Central memory CD8-positive, alpha-beta T cell (primary cell): Measurements from ENCODE around the gene HCCS.

Experiments used
- ATAC-seq: fragments of 150-1000 bp; cut with Tn5 transposase; replicated peaks from 2 replicates; pipeline ENCODE4 v1.10.0; 2022; ENCODE audit warnings: mild to moderate bottlenecking, moderate FRiP score, moderate number of reproducible peaks; ENCODE audit not compliant: poor library complexity, severe bottlenecking; ENCODE audit errors: extremely low read depth
- DNase-seq, 2 donors: peaks; one replicate each; pipeline ENCODE4 v3.0.0; 2021; ENCODE audit warnings: low spot score in 2 of 2
- H3K27ac Mint-ChIP-seq: one replicate; pipeline ENCODE4 v1.8.0; 2022; ENCODE audit warnings: low read depth, mild to moderate bottlenecking, moderate library complexity, mixed read lengths
- H3K27me3 Mint-ChIP-seq: one replicate; pipeline ENCODE4 v1.8.0; 2022; ENCODE audit warnings: mixed read lengths
- H3K36me3 Mint-ChIP-seq: one replicate; pipeline ENCODE4 v1.8.0; 2022; ENCODE audit warnings: mild to moderate bottlenecking, moderate library complexity, mixed read lengths; ENCODE audit not compliant: insufficient read depth
- H3K4me1 Mint-ChIP-seq: one replicate; pipeline ENCODE4 v1.8.0; 2022; ENCODE audit warnings: mixed read lengths
- H3K4me3 Mint-ChIP-seq: one replicate; pipeline ENCODE4 v1.8.0; 2022; ENCODE audit warnings: mild to moderate bottlenecking, moderate library complexity, mixed read lengths
- H3K9me3 Mint-ChIP-seq: one replicate; pipeline ENCODE4 v1.8.0; 2022; ENCODE audit warnings: mixed read lengths

HCCS gene

DNA sequence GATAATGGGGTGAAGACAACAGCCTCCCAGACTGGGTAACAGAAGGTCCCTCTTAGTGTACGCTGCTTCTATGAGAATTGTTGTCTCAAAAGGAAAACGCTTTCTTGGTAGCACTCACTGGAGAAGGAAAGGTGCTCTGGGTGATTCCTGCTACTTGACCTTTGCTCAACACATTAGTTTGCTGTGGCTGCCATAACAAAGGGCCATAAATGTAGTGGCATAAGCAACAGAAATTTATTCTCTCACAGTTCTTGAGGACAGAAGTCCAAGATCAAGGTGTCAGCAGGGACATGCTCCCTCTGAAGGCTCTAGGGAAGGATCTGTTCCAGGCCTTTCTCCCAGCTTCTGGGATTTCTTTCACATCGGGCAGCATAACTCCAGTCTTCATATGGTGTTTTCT lies 19.0 kb downstream of the HCCS start:
- Mint-ChIP-seq H3K4me1 (no peaks in the 10 kb centered on the region), H3K36me3 (no peaks in the 10 kb centered on the region), H3K27me3 (no peaks in the 10 kb centered on the region), H3K9me3 (no peaks in the 10 kb centered on the region), H3K27ac (no peak overlapping the region), H3K4me3 (no peak overlapping the region)
- ATAC-seq (no peak), DNase-seq (no peak)

DNA sequence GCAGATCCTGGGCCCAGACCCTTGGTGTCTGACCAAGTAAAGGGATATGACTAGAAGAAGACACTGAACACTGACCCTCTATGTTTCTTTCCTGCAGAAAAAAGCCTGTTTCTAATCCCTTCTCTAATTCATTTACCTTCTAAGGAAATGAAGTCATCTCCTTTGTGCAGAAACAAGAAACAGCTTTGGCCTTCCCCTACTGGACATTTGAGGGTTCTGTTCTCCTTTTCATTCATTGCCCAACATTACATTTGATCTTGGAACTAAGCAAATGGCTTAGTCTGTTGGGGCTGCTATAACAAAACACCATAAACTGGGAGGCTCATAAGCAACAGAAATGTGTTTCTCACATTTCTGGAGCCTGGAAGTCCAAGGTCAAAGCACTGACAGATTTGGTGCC lies 20.0 kb downstream of the HCCS start:
- Mint-ChIP-seq H3K27ac (no peak overlapping the region), H3K4me3 (no peak overlapping the region), H3K36me3 (no peaks in the 10 kb centered on the region), H3K4me1 (no peaks in the 10 kb centered on the region), H3K27me3 (no peaks in the 10 kb centered on the region), H3K9me3 (no peaks in the 10 kb centered on the region)
- ATAC-seq, result no peak
- DNase-seq, result no peak

DNA sequence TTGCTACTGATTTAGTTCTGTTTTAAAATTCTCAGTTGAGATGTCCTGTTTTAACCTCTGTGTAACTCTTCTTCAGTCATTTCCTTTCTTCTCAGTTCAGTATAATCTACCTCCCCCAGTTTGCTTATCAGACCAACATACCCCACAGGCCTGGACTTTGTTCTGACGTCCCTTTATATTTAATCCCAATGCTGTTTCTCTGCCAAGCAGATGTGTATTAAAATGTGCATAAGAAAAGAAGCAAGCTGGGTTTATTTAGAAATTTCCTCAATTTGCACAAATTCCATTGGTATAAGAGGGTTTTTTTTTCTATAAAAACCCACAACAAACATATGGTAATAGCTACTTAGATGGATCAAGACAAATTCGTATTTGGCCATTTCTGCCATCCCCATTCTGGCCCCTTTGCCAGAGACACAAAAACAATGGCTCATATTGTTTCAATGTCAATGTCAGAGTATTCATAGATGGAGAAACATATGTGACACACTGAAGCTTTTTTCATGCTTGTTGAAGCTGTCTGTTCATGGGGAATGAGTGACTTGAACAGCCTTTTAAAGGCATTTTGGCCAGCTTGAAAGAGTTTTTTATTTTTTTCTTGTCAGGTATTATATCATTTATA lies 24.5 kb downstream of the HCCS start:
- no peak for DNase-seq

DNA sequence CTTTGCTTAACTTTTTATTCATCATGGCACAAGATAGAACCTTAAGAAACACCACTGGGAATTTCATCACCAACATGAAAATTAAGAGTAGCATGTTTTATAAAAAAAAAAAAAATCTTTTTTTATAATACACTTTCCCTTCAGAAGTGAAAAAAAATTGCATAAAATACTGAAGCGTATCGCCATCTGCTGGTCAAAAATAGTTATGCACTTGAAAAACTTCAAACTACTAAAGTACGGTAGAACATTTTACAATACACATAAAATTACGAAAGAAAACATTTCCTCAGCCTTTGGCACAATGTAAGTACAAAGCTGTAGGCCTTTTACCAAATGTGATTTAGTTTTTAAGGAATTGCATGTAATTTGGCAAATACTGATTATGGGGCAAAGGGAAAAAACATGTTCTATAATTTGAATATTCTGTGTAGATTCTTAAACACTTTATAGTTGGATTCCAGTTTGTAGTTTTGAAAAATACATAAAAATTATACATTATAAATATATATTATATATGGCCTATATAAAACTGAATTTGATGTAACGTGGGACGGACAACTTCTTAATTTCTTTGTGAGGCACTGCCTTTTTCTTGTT lies 26.5 kb downstream of the HCCS start:
- DNase-seq (no peak), ATAC-seq (no peak)
- Mint-ChIP-seq H3K9me3 (no peaks in the 10 kb centered on the region), H3K36me3 (no peaks in the 10 kb centered on the region), H3K4me1 (no peaks in the 10 kb centered on the region), H3K27ac (no peak overlapping the region), H3K27me3 (peaks cover 8% of the 10 kb centered on the region), H3K4me3 (no peak overlapping the region)

More for the DNA sequence above, 24.5 kb downstream of the HCCS start:
- peaks cover 8% of the 10 kb centered on the region for H3K27me3 Mint-ChIP-seq
- H3K4me3 Mint-ChIP-seq, result no peak overlapping the region
- H3K27ac Mint-ChIP-seq, result no peak overlapping the region
- no peak for ATAC-seq
- H3K9me3 Mint-ChIP-seq, result no peaks in the 10 kb centered on the region
- H3K4me1 Mint-ChIP-seq, result no peaks in the 10 kb centered on the region
- H3K36me3 Mint-ChIP-seq, result no peaks in the 10 kb centered on the region

DNA sequence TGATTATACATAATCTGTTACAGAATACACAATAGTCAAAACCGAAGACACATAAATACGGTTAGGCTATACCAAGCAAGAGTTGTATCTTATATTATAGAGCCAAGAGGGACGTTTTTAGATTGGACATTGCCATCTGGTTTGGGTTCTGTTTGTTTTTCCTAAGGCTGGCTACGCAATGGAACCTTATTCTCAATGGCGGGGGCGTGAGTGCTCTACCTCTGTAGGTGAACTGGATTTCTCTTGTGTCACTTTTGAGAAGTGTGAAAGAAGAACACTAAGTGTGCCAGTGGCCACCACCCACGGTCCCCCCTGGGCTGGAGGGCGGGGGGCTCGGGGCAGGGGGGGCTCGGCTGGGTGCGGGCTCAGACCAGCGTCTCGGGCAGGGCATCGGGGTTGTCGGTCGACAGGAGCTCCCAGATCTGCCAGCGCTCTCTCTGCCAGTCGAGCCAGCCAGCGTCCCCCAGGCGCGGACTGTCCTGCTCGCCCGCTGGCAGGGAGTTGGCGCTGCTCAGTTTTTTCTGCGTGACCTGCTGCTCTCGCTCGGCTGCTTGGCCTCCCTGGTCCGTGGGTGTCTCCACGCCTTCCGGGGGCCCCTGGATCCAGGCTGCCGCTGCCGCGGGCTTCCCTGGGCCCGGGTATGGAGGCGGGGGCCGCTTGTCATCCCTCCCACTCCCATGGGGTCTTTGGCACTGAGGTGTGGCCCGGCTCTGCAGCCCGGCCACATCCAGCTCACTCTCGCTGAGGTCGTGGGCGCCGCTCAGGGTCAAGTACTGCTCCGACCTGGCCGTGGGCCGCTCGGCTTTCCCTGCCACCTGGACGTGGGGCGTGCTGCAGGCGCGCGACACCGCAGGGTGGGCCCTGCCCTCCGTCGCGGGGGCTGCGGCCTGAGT lies 27.6 kb downstream of the HCCS start:
- ATAC-seq, result no peak
- no peak overlapping the region for H3K27ac Mint-ChIP-seq

GRCh38 chrX:11143931-11144678 lies 33.0 kb downstream of the HCCS start:
- no peaks in the 10 kb centered on the region for H3K27me3 Mint-ChIP-seq
- H3K4me1 Mint-ChIP-seq, result no peaks in the 10 kb centered on the region

More for the DNA sequence above, 27.6 kb downstream of the HCCS start:
- Mint-ChIP-seq H3K9me3 (no peaks in the 10 kb centered on the region), H3K4me1 (no peaks in the 10 kb centered on the region), H3K4me3 (no peak overlapping the region), H3K36me3 (no peaks in the 10 kb centered on the region), H3K27me3 (peaks cover 8% of the 10 kb centered on the region)
- DNase-seq, result no peak

GRCh38 chrX:11146411-11146810 lies 35.3 kb downstream of the HCCS start:
- DNase-seq (no peak), ATAC-seq (no peak)
- H3K36me3 Mint-ChIP-seq, result no peaks in the 10 kb centered on the region
- no peaks in the 10 kb centered on the region for H3K27me3 Mint-ChIP-seq
- H3K27ac Mint-ChIP-seq, result no peak overlapping the region
- H3K4me1 Mint-ChIP-seq, result no peaks in the 10 kb centered on the region
- no peaks in the 10 kb centered on the region for H3K9me3 Mint-ChIP-seq
- H3K4me3 Mint-ChIP-seq, result no peak overlapping the region

More at GRCh38 chrX:11143931-11144678, 33.0 kb downstream of the HCCS start:
- Mint-ChIP-seq H3K9me3 (no peaks in the 10 kb centered on the region), H3K36me3 (no peaks in the 10 kb centered on the region), H3K4me3 (peak overlapping the region; percentile 10), H3K27ac (no peak overlapping the region)
- ATAC-seq (peak; percentile 60), DNase-seq (peak; percentile 11 to 20)

DNA sequence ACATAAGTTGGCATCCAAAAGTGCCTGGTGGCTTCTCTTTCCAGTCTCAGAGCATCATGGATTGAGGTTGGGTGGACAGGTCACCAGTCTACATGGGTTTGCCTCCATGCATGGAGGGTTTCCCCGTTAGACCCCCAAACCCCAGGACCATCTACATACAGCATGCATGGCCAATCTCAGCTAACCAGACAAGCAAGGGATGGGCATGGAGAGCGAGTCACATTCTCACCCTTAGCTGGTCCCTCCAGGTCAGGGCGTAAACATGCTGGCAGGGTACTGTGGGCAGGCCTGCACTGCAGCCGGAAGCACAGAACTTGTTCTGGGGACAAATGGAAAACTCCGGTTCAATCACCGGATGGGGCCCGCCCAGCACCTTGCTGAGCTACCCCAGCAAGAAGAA lies 37.3 kb downstream of the HCCS start:
- no peaks in the 10 kb centered on the region for H3K36me3 Mint-ChIP-seq

GRCh38 chrX:11151799-11152559 lies 40.8 kb downstream of the HCCS start:
- no peaks in the 10 kb centered on the region for H3K36me3 Mint-ChIP-seq
- no peak overlapping the region for H3K27ac Mint-ChIP-seq
- no peak overlapping the region for H3K4me3 Mint-ChIP-seq
- no peaks in the 10 kb centered on the region for H3K9me3 Mint-ChIP-seq
- DNase-seq, result no peak
- no peak for ATAC-seq
- H3K4me1 Mint-ChIP-seq, result no peaks in the 10 kb centered on the region
- no peaks in the 10 kb centered on the region for H3K27me3 Mint-ChIP-seq

More for the DNA sequence above, 37.3 kb downstream of the HCCS start:
- no peak overlapping the region for H3K4me3 Mint-ChIP-seq
- ATAC-seq (no peak), DNase-seq (no peak)
- no peaks in the 10 kb centered on the region for H3K27me3 Mint-ChIP-seq
- no peaks in the 10 kb centered on the region for H3K9me3 Mint-ChIP-seq
- no peaks in the 10 kb centered on the region for H3K4me1 Mint-ChIP-seq
- H3K27ac Mint-ChIP-seq, result no peak overlapping the region

- Mint-ChIP-seq H3K27me3 (no peaks in the 10 kb centered on the region), H3K27ac (no peak overlapping the region), H3K4me3 (no peak overlapping the region), H3K9me3 (no peaks in the 10 kb centered on the region), H3K36me3 (no peaks in the 10 kb centered on the region), H3K4me1 (no peaks in the 10 kb centered on the region)
- DNase-seq (no peak), ATAC-seq (no peak)
Measured at GRCh38 chrX:11159149-11159548, 48.0 kb downstream of the HCCS start.

DNA sequence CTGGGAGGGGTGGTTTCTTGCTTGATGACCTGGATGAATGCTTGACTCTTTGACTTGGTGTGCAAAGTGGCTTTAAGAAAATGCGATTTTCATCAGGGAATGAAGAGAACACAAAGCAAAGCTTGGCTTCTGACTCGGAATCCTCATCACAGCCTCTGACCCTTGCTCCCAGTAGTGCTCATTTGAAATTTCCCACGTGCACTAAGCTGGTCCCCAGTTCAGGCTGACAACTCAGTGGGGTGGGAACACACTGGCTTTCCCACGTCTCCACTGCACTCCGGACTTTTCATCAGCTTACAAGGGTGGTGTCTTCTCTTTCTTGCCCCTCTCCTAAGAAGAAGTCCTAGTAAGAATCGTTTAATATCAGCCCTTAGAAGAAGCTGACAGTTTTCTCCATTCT lies 53.3 kb downstream of the HCCS start:
- no peak overlapping the region for H3K27ac Mint-ChIP-seq
- no peaks in the 10 kb centered on the region for H3K36me3 Mint-ChIP-seq
- peaks cover 10% of the 10 kb centered on the region for H3K27me3 Mint-ChIP-seq
- DNase-seq, result no peak
- H3K4me3 Mint-ChIP-seq, result no peak overlapping the region
- no peak for ATAC-seq
- no peaks in the 10 kb centered on the region for H3K9me3 Mint-ChIP-seq
- no peaks in the 10 kb centered on the region for H3K4me1 Mint-ChIP-seq

GRCh38 chrX:11171956-11172355 lies 60.8 kb downstream of the HCCS start:
- Mint-ChIP-seq H3K27ac (no peak overlapping the region), H3K4me1 (no peaks in the 10 kb centered on the region), H3K36me3 (no peaks in the 10 kb centered on the region), H3K27me3 (peaks cover 26% of the 10 kb centered on the region), H3K4me3 (no peak overlapping the region), H3K9me3 (no peaks in the 10 kb centered on the region)
- ATAC-seq (no peak), DNase-seq (no peak)
